ENCODE measurements around the gene IQGAP2.

Gene IQGAP2

DNA sequence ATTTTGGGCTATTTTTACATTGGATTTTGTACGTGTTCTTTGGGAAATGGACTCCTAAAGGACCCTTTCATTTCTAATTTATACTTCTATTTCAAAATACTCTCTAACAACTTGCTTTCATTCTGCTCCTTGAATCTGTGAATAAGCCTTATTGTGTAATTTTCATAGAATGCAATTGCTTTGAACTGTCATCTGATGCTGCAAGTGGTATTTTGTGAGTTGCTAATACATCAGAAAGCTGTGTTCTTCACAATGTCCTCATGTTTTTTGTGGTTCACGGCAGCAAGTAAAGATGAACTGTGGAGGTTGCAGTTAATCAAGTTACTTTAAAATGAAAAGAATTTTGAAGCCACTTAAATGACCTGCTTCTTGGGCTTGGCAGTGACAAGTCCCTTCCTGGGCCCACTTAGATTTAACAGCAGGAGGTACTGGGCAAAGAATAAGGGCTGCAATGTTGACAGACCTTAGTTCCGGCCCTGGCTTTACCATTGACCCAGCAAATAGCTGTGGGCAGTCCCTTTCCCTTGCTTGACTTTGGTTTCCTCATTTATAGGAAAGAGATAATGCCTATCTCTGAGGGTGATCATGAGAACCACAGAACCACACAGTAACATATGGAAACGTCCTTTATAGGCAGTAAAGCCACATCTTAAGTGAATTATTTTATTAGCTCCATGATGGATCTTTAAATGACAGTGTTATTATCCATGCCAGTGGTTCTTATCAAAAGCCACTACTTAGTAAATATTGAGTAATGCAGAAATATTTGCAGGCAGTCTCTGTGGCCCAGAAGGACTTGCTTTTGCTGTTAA lies 54.8 kb downstream of the IQGAP2 start:
- no peak for TF ChIP-seq CTCF (conservative IDR thresholded peaks at IDR 0.05; ENCODE audit: low read depth, low read length)
- no peak for DNase-seq (ENCODE audit: low read depth)

GRCh38 chr5:76458486-76458830 lies 55.4 kb downstream of the IQGAP2 start:
- no peak for TF ChIP-seq CTCF (conservative IDR thresholded peaks at IDR 0.05; ENCODE audit: low read depth, low read length)
- no peak overlapping the region for H3K4me3 ChIP-seq (ENCODE audit: low read depth, low read length)
- no peak for DNase-seq (ENCODE audit: low read depth)

More for the DNA sequence above, 54.8 kb downstream of the IQGAP2 start:
- H3K4me3 ChIP-seq (ENCODE audit: low read depth, low read length), result no peak overlapping the region

GRCh38 chr5:76460104-76460503 lies 57.0 kb downstream of the IQGAP2 start:
- DNase-seq (ENCODE audit: low read depth), result no peak
- TF ChIP-seq CTCF (conservative IDR thresholded peaks at IDR 0.05; ENCODE audit: low read depth, low read length), result no peak
- no peak overlapping the region for H3K4me3 ChIP-seq (ENCODE audit: low read depth, low read length)

- TF ChIP-seq CTCF (conservative IDR thresholded peaks at IDR 0.05; ENCODE audit: low read depth, low read length), result no peak
- H3K4me3 ChIP-seq (ENCODE audit: low read depth, low read length), result no peak overlapping the region
- no peak for DNase-seq (ENCODE audit: low read depth)
Measured at GRCh38 chr5:76462097-76462667, 59.1 kb downstream of the IQGAP2 start.

DNA sequence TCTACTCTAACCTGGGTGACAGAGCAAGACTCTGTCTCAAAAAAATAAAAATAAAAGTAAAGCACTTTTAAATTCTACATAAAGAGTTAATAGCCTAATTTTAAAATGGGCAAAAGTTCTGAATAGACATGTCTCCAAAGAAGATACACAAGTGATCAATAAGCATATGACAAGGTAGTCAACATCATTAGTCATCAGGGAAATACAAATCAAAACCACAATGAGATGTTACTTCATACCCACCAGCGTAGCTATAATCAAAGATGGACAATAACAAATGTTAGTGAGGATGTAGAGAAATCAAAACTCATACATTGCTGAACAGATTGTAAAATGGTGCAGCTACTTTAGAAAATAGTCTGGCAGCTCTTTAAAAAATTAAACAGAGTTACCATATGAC lies 64.1 kb downstream of the IQGAP2 start:
- DNase-seq (ENCODE audit: low read depth), result no peak
- H3K4me3 ChIP-seq (ENCODE audit: low read depth, low read length), result no peak overlapping the region
- TF ChIP-seq CTCF (conservative IDR thresholded peaks at IDR 0.05; ENCODE audit: low read depth, low read length), result no peak

GRCh38 chr5:76468635-76469425 lies 65.7 kb downstream of the IQGAP2 start:
- no peak overlapping the region for H3K4me3 ChIP-seq (ENCODE audit: low read depth, low read length)
- peak; percentile 4 for DNase-seq (ENCODE audit: low read depth)
- no peak for TF ChIP-seq CTCF (conservative IDR thresholded peaks at IDR 0.05; ENCODE audit: low read depth, low read length)
